Glutamatergic neuron (in vitro differentiated cells): ENCODE results near the gene NIM1K. TPM values are rescaled to one million over a fixed set of nuclear protein-coding genes. Genes with fewer than 3 reads are reported as not detected.
"Not testable (repeated sequence)": the region's sequence is repeated elsewhere in the genome, so short reads cannot be mapped to it uniquely, and the experiment has no call there.

Experiments
- DNase-seq: peaks from one replicate; pipeline ENCODE4 v3.0.0; 2022
- H3K27ac Mint-ChIP-seq: one replicate; pipeline ENCODE4 v1.8.0; 2020; ENCODE audit warnings: mild to moderate bottlenecking, mixed read lengths, inconsistent platforms; ENCODE audit not compliant: unreplicated experiment
- H3K27me3 Mint-ChIP-seq: one replicate; pipeline ENCODE4 v1.8.0; 2020; ENCODE audit warnings: mild to moderate bottlenecking, moderate library complexity, mixed read lengths, inconsistent platforms; ENCODE audit not compliant: unreplicated experiment
- H3K36me3 Mint-ChIP-seq: one replicate; pipeline ENCODE4 v1.8.0; 2020; ENCODE audit warnings: mild to moderate bottlenecking, mixed read lengths, inconsistent platforms; ENCODE audit not compliant: unreplicated experiment
- H3K4me1 Mint-ChIP-seq: one replicate; pipeline ENCODE4 v1.8.0; 2020; ENCODE audit warnings: mild to moderate bottlenecking, low read depth, mixed read lengths, inconsistent platforms; ENCODE audit not compliant: unreplicated experiment
- H3K4me3 Mint-ChIP-seq: one replicate; pipeline ENCODE4 v1.8.0; 2020; ENCODE audit warnings: mild to moderate bottlenecking, mixed read lengths, inconsistent platforms; ENCODE audit not compliant: unreplicated experiment
- H3K9me3 Mint-ChIP-seq: one replicate; pipeline ENCODE4 v1.8.0; 2020; ENCODE audit warnings: mild to moderate bottlenecking, moderate library complexity, mixed read lengths, inconsistent platforms; ENCODE audit not compliant: unreplicated experiment
- CTCF ChIP-seq: fragments of 200-600 bp; sonication (generic); IDR thresholded peaks from one replicate; pipeline ENCODE4 v1.5.0; 2021; ENCODE audit not compliant: partially characterized antibody, unreplicated experiment
- total RNA-seq: library from RNA; stranded (reverse); fragmentation: NEBNext Ultra II Directional; extraction: Animal tissue kit (Norgen Biotek cat#: 25700); gene quantifications from one replicate; pipeline ENCODE4 v1.2.1, GENCODE V29; 2021; ENCODE audit not compliant: unreplicated experiment

NIM1K gene
- total RNA-seq, 1 donor from 2014 or later = 10.5 TPM

- H3K27ac Mint-ChIP-seq = no peak overlapping the region
- peaks cover 2% of the 10 kb centered on the region for H3K27me3 Mint-ChIP-seq
- DNase-seq = no peak
- no peak overlapping the region for H3K4me3 Mint-ChIP-seq
- peaks cover 10% of the 10 kb centered on the region for H3K36me3 Mint-ChIP-seq
- H3K4me1 Mint-ChIP-seq = peaks cover 28% of the 10 kb centered on the region
- no peak for TF ChIP-seq CTCF
- peaks cover 9% of the 10 kb centered on the region for H3K9me3 Mint-ChIP-seq
Observed at GRCh38 chr5:43258116-43258515, 66.1 kb downstream of the NIM1K start.

DNA sequence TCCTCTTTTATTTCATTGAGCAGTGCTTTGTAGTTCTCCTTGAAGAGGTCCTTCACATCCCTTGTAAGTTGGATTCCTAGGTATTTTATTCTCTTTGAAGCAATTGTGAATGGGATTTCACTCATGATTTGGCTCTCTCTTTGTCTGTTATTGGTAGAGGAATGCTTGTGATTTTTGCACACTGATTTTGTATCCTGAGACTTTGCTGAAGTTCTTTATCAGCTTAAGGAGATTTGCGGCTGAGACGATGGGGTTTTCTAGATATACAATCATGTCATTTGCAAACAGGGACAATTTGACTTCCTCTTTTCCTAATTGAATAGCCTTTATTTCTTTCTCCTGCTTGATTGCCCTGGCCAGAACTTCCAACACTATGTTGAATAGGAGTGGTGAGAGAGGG lies 70.2 kb downstream of the NIM1K start:
- H3K4me3 Mint-ChIP-seq, H3K27me3 Mint-ChIP-seq, H3K4me1 Mint-ChIP-seq, H3K27ac Mint-ChIP-seq, DNase-seq, H3K9me3 Mint-ChIP-seq: not testable (repeated sequence)
- H3K36me3 Mint-ChIP-seq = peaks cover 25% of the 10 kb centered on the region

- Mint-ChIP-seq H3K36me3 (peaks cover 19% of the 10 kb centered on the region), H3K27me3 (no peaks in the 10 kb centered on the region), H3K27ac (no peak overlapping the region), H3K9me3 (peaks cover 3% of the 10 kb centered on the region), H3K4me1 (no peaks in the 10 kb centered on the region), H3K4me3 (no peak overlapping the region)
- no peak for DNase-seq
- no peak for TF ChIP-seq CTCF
Observed at GRCh38 chr5:43268188-43268820, 76.3 kb downstream of the NIM1K start.

DNA sequence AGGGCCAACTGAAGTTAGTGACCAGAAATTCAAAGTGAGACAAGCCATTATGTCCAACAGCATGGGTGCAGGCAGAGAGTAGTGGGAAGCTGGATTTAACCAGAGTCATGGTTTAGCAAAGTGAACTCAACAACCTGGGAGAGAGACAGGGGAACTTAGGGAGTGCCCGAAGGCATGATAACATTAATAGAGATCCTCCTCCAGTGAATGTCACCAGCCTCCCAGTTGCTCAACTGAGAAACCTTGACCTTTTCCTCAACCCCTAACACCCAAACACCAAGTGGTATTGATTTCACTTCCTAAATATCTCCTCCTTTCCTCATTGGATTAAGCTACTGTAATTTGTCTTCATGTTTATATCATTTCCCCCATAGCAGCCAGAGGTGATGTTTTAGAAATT lies 78.6 kb downstream of the NIM1K start:
- Mint-ChIP-seq H3K4me3 (no peak overlapping the region), H3K9me3 (peaks cover 3% of the 10 kb centered on the region), H3K4me1 (no peaks in the 10 kb centered on the region), H3K36me3 (peaks cover 14% of the 10 kb centered on the region), H3K27ac (no peak overlapping the region), H3K27me3 (no peaks in the 10 kb centered on the region)
- no peak for TF ChIP-seq CTCF
- no peak for DNase-seq

- H3K4me1 Mint-ChIP-seq = no peaks in the 10 kb centered on the region
- no peak for DNase-seq
- H3K27ac Mint-ChIP-seq = no peak overlapping the region
- H3K36me3 Mint-ChIP-seq = peaks cover 5% of the 10 kb centered on the region
- no peak for TF ChIP-seq CTCF
- H3K27me3 Mint-ChIP-seq = peaks cover 3% of the 10 kb centered on the region
- peaks cover 3% of the 10 kb centered on the region for H3K9me3 Mint-ChIP-seq
- no peak overlapping the region for H3K4me3 Mint-ChIP-seq
Observed at GRCh38 chr5:43273552-43273951, 81.5 kb downstream of the NIM1K start.
